PC-3 (cell line): ENCODE results near the gene EDEM3. TPM values are rescaled to one million over a fixed set of nuclear protein-coding genes. Genes with fewer than 3 reads are reported as not detected.

ENCODE experiments used
- ATAC-seq: fragments of 200-7000 bp; cut with Tn5 transposase; 2 replicates; pipeline ENCODE4 v1.9.1; 2020; ENCODE audit warnings: mild to moderate bottlenecking, moderate library complexity
- BruUV-seq: library from RNA; stranded (reverse); fragments of 400-500 nt; replicated peaks from 2 replicates; lab custom pipeline; 2021; lab: Mats Ljungman, UMichigan
- CTCF ChIA-PET: fragments of 300-600 bp; sonication (Branson Sonifier 250); formaldehyde crosslinking; loops from one replicate; lab custom pipeline; 2022; ENCODE audit warnings: antibody characterized with exemption; lab: Charles Lee
- POLR2A ChIA-PET: fragments of 300-600 bp; sonication (Branson Sonifier 250); formaldehyde crosslinking; loops from one replicate; lab custom pipeline; 2022; ENCODE audit warnings: antibody characterized with exemption; ENCODE audit not compliant: unreplicated experiment; lab: Charles Lee
- DNase-seq: peaks from one replicate; pipeline ENCODE4 v3.0.0-alpha.2; 2015
- H2AFZ ChIP-seq: fragments of 300-600 bp; sonication (generic); 2 replicates; pipeline ENCODE4 v1.6.0; 2016; ENCODE audit warnings: antibody characterized with exemption, low read length
- H3F3A ChIP-seq: fragments of 300-600 bp; sonication (generic); one replicate; pipeline ENCODE4 v1.6.0; 2017; ENCODE audit warnings: antibody characterized with exemption, low read length, control low read depth, mild to moderate bottlenecking; ENCODE audit not compliant: unreplicated experiment
- H3K27ac ChIP-seq: fragments of 300-600 bp; sonication (generic); 2 replicates; pipeline ENCODE4 v1.5.1; 2016; ENCODE audit warnings: mild to moderate bottlenecking, low read length
- H3K27me3 ChIP-seq: fragments of 300-600 bp; sonication (generic); 2 replicates; pipeline ENCODE4 v1.6.1; 2016; ENCODE audit warnings: low read length, mixed read lengths
- H3K36me3 ChIP-seq: fragments of 300-600 bp; sonication (generic); 2 replicates; pipeline ENCODE4 v1.6.1; 2016; ENCODE audit warnings: low read depth, mixed run types, low read length, mixed read lengths
- H3K4me1 ChIP-seq: fragments of 300-600 bp; sonication (generic); 2 replicates; pipeline ENCODE4 v1.5.1; 2016; ENCODE audit warnings: low read length; ENCODE audit not compliant: insufficient read depth
- H3K4me2 ChIP-seq: fragments of 300-600 bp; sonication (generic); 2 replicates; pipeline ENCODE4 v1.6.0; 2016; ENCODE audit warnings: low read length
- H3K4me3 ChIP-seq: fragments of 300-600 bp; sonication (generic); 2 replicates; pipeline ENCODE4 v1.5.1; 2016; ENCODE audit warnings: mild to moderate bottlenecking, low read length, mixed read lengths
- H3K79me2 ChIP-seq: fragments of 300-600 bp; sonication (generic); 2 replicates; pipeline ENCODE4 v1.6.1; 2017; ENCODE audit warnings: low read length, mixed read lengths
- H3K9ac ChIP-seq: fragments of 300-600 bp; sonication (generic); 2 replicates; pipeline ENCODE4 v1.6.0; 2016; ENCODE audit warnings: mild to moderate bottlenecking, low read length
- H3K9me2 ChIP-seq: fragments of 300-600 bp; sonication (generic); replicated peaks from 2 replicates; pipeline ENCODE4 v1.6.1; 2016; ENCODE audit warnings: mixed run types, low read length, mixed read lengths
- H3K9me3 ChIP-seq: fragments of 300-600 bp; sonication (generic); 2 replicates; pipeline ENCODE4 v1.6.1; 2016; ENCODE audit warnings: low read length, mixed read lengths
- H4K20me1 ChIP-seq: fragments of 300-600 bp; sonication (generic); 2 replicates; pipeline ENCODE4 v1.6.1; 2016; ENCODE audit warnings: low read length, mixed read lengths
- CTCF ChIP-seq: fragments of 300-600 bp; sonication (generic); conservative IDR thresholded peaks from 2 replicates; pipeline ENCODE4 v1.5.1; 2017; ENCODE audit warnings: antibody characterized with exemption, low read depth, mild to moderate bottlenecking, low read length
- EZH2 ChIP-seq: fragments of 300-600 bp; sonication (generic); IDR thresholded peaks from one replicate; pipeline ENCODE4 v1.6.1; 2017; ENCODE audit warnings: antibody characterized with exemption, mild to moderate bottlenecking, low read length; ENCODE audit not compliant: unreplicated experiment
- EZH2phosphoT487 ChIP-seq: fragments of 300-600 bp; sonication (generic); IDR thresholded peaks from 2 replicates; pipeline ENCODE4 v1.6.1; 2018; ENCODE audit warnings: mild to moderate bottlenecking, antibody characterized with exemption, low read length, borderline replicate concordance
- intact Hi-C: fragments of 100-400 bp; cut with micrococcal nuclease; formaldehyde crosslinking; loops from 2 replicates; pipeline ENCODE4 v1.9.0; 2023
- total RNA-seq: library from RNA; depleted of rRNA; stranded (reverse); fragments of >200 nt; gene quantifications from 2 replicates; pipeline ENCODE4 v1.2.3, GENCODE V29; 2014

Gene EDEM3
- total RNA-seq, 1 experiment from 2014 or later = 16.2 TPM

- Histone ChIP-seq H3K27me3 (no peaks in the 10 kb centered on the region), H3K27ac (no peak overlapping the region), H3K4me1 (peaks cover 28% of the 10 kb centered on the region), H3K79me2 (no peaks in the 10 kb centered on the region), H3K9me3 (no peaks in the 10 kb centered on the region), H3K9ac (no peak overlapping the region), H3K4me2 (no peak overlapping the region), H2AFZ (no peak overlapping the region), H4K20me1 (no peaks in the 10 kb centered on the region), H3F3A (peaks cover 4% of the 10 kb centered on the region), H3K9me2 (no peaks in the 10 kb centered on the region), H3K4me3 (no peak overlapping the region), H3K36me3 (no peaks in the 10 kb centered on the region)
- CTCF ChIA-PET = interaction anchor here (0.6 kb wide), 1 partner anchor 375 kb away, joined by 15 read pairs; no protein-coding TSS in a partner anchor
- POLR2A ChIA-PET = no interaction called here
- no TSS peak for BruUV-seq
- DNase-seq (no peak), ATAC-seq (no peak)
- TF ChIP-seq EZH2phosphoT487 (no peak), EZH2 (no peak), CTCF (no peak)
- intact Hi-C loops = no loop called here
Measured at GRCh38 chr1:184800876-184801275, 46.2 kb upstream of the EDEM3 start.

DNA sequence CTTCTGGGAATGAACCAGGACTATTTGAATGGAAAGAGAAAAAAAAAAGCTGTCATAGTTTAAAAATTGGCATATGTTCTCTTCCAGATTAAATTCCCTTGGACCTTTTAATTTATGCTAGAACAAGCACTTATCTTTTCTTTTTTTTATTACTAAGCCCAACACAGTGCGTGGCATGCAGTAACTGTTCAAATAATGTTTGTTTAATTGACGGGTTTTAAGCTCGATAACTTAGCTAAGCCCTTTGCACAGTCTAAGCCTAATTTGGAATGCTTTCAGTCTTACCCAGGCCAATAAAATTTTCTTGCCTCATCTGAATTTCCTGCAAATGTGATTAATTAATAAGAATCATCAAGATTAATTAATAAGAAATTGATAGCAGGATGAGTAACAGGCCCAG lies 39.3 kb upstream of the EDEM3 start:
- no peak overlapping the region for H2AFZ ChIP-seq
- no peaks in the 10 kb centered on the region for H3K9me3 ChIP-seq
- H3K4me1 ChIP-seq = peaks cover 42% of the 10 kb centered on the region
- H4K20me1 ChIP-seq = no peaks in the 10 kb centered on the region
- no peak for DNase-seq
- H3K4me2 ChIP-seq = no peak overlapping the region
- no TSS peak for BruUV-seq
- H3K27ac ChIP-seq = peak overlapping the region; percentile 100
- ChIA-PET POLR2A (no interaction called here), CTCF (no interaction called here)
- intact Hi-C loops = loop anchor here (2.0 kb wide), 1 partner anchor 51 kb away; no protein-coding TSS in a partner anchor
- peaks cover 7% of the 10 kb centered on the region for H3F3A ChIP-seq
- H3K9ac ChIP-seq = peak overlapping the region; percentile 84
- ATAC-seq = no peak
- H3K27me3 ChIP-seq = no peaks in the 10 kb centered on the region
- no peaks in the 10 kb centered on the region for H3K36me3 ChIP-seq
- H3K4me3 ChIP-seq = no peak overlapping the region
- no peaks in the 10 kb centered on the region for H3K79me2 ChIP-seq
- no peak for TF ChIP-seq EZH2phosphoT487
- no peak for TF ChIP-seq EZH2
- no peak for TF ChIP-seq CTCF
- no peaks in the 10 kb centered on the region for H3K9me2 ChIP-seq

- Histone ChIP-seq H3F3A (peaks cover 7% of the 10 kb centered on the region), H2AFZ (peak overlapping the region; percentile 49), H3K9me3 (no peaks in the 10 kb centered on the region), H3K4me1 (peaks cover 42% of the 10 kb centered on the region), H4K20me1 (no peaks in the 10 kb centered on the region), H3K79me2 (no peaks in the 10 kb centered on the region), H3K9me2 (no peaks in the 10 kb centered on the region), H3K4me2 (peak overlapping the region; percentile 74), H3K4me3 (peak overlapping the region; percentile 17), H3K27me3 (no peaks in the 10 kb centered on the region), H3K9ac (peak overlapping the region; percentile 86), H3K27ac (peak overlapping the region; percentile 100), H3K36me3 (no peaks in the 10 kb centered on the region)
- ChIA-PET POLR2A (no interaction called here), CTCF (no interaction called here)
- ATAC-seq (peak; percentile 98), DNase-seq (peak; percentile 93)
- intact Hi-C loops = loop anchor here (1.0 to 2.0 kb wide), 2 partner anchors 37 to 50 kb away; no protein-coding TSS in a partner anchor
- TF ChIP-seq EZH2phosphoT487 = no peak
- no peak for TF ChIP-seq CTCF
- no peak for TF ChIP-seq EZH2
- BruUV-seq = no TSS peak
Measured at GRCh38 chr1:184792450-184792969, 37.9 kb upstream of the EDEM3 start.
